Subcutaneous abdominal adipose tissue (tissue), 5 donors: Measurements from ENCODE around the gene HOXD8.

Experiments
- H3K27ac ChIP-seq: one replicate; pipeline ENCODE4 v1.7.0; 2013; ENCODE audit warnings: low read depth, mild to moderate bottlenecking, inconsistent platforms, low read length, moderate library complexity
- H3K27me3 ChIP-seq, 5 donors: one replicate each; pipeline ENCODE4 v1.7.0; 2013; ENCODE audit warnings: low read length in 5 of 5, inconsistent platforms in 1 of 5; ENCODE audit not compliant: control insufficient read depth in 5 of 5, insufficient read depth in 4 of 5
- H3K36me3 ChIP-seq, 5 donors: one replicate each; pipeline ENCODE4 v1.7.0; 2013; ENCODE audit warnings: low read length in 5 of 5; ENCODE audit not compliant: control insufficient read depth in 5 of 5, insufficient read depth in 5 of 5
- H3K4me1 ChIP-seq, 5 donors: one replicate each; pipeline ENCODE4 v1.7.0; 2013; ENCODE audit warnings: low read length in 5 of 5, mild to moderate bottlenecking in 3 of 5, moderate library complexity in 1 of 5; ENCODE audit not compliant: control insufficient read depth in 5 of 5, insufficient read depth in 5 of 5
- H3K4me3 ChIP-seq, 5 donors: one replicate each; pipeline ENCODE4 v1.7.0; 2013; ENCODE audit warnings: low read length in 5 of 5, low read depth in 1 of 5
- H3K9ac ChIP-seq, 5 donors: one replicate each; pipeline ENCODE4 v1.7.0; 2013; ENCODE audit warnings: low read length in 5 of 5, mild to moderate bottlenecking in 4 of 5, moderate library complexity in 3 of 5
- H3K9me3 ChIP-seq, 5 donors: one replicate each; pipeline ENCODE4 v1.7.0; 2013; ENCODE audit warnings: low read length in 5 of 5; ENCODE audit not compliant: control insufficient read depth in 5 of 5
- donor health status: healthy.
- donor health status: healthy.
- donor health status: healthy.
- donor health status: healthy.
- donor health status: healthy.

HOXD8 gene

GRCh38 chr2:176117823-176118371 is 11.6 kb upstream of the HOXD8 start:
- Histone ChIP-seq H3K27ac (no peak overlapping the region), H3K9me3 (no peaks in the 10 kb centered on the region), H3K4me1 (peaks cover 2 to 24% (median 22%) of the 10 kb centered on the region in 5 donors), H3K27me3 (peaks cover 67 to 89% (median 73%) of the 10 kb centered on the region in 5 donors), H3K4me3 (peak overlapping the region in 1 of 5 donors; percentile 13), H3K9ac (no peak overlapping the region), H3K36me3 (no peaks in the 10 kb centered on the region)

GRCh38 chr2:176118601-176119339 is 10.7 kb upstream of the HOXD8 start:
- H3K9ac ChIP-seq, result no peak overlapping the region
- no peaks in the 10 kb centered on the region for H3K9me3 ChIP-seq
- peak overlapping the region in 1 of 5 donors; percentile 27 for H3K4me3 ChIP-seq
- H3K27ac ChIP-seq, result no peak overlapping the region
- peaks cover 67 to 91% (median 70%) of the 10 kb centered on the region in 5 donors for H3K27me3 ChIP-seq
- H3K4me1 ChIP-seq, result peaks cover 2 to 31% (median 29%) of the 10 kb centered on the region in 5 donors
- no peaks in the 10 kb centered on the region for H3K36me3 ChIP-seq

DNA sequence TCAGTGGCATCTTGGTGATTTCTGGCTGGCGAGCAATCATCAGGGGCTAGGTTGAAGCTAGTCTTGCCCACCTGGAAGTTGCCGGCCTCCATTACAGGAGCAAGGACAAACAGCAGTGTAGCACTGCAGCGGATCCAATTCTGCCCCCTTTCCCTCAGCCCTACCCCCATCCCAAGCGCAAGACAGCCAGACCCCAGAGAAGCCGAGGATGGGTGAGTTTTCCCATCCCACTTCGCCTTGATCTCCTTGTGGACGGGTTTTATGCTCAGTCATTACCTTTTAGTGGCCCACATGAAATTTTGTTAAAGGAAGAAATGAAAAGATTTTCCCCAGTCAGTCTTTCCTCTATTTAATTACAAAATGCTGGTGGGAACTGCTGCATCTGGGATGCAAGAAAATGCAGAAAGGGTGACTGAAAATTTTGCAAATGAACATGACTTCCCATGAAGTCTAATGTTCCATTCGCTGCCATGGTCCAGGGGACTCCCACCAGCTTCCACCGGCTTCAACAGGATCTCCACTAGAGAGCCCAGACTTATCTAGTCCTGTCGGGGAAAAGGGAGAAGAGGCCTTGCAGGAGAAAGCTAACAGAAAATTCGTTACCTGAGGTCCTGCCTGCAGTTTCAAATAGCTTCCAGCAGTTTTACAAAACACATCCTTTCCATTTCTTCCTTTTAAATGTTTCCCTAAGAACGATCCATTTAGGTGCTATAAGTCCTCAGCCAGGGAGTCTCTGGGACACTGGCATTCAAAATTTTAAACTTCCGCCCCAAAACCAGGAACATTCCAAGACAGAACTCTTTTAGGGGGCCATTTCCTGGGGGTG is 8.9 kb upstream of the HOXD8 start:
- H3K36me3 ChIP-seq, result no peaks in the 10 kb centered on the region
- peaks cover 2 to 34% (median 30%) of the 10 kb centered on the region in 5 donors for H3K4me1 ChIP-seq
- H3K9ac ChIP-seq, result no peak overlapping the region
- H3K9me3 ChIP-seq, result no peaks in the 10 kb centered on the region
- H3K4me3 ChIP-seq, result no peak overlapping the region
- no peak overlapping the region for H3K27ac ChIP-seq
- peaks cover 53 to 88% (median 62%) of the 10 kb centered on the region in 5 donors for H3K27me3 ChIP-seq

- no peaks in the 10 kb centered on the region for H3K36me3 ChIP-seq
- peak overlapping the region in 1 of 5 donors; percentile 47 for H3K9ac ChIP-seq
- peaks cover 2 to 28% (median 24%) of the 10 kb centered on the region in 5 donors for H3K4me1 ChIP-seq
- peak overlapping the region in 3 of 5 donors; percentile 72 to 82 (median 75) for H3K4me3 ChIP-seq
- no peaks in the 10 kb centered on the region for H3K9me3 ChIP-seq
- no peak overlapping the region for H3K27ac ChIP-seq
- H3K27me3 ChIP-seq, result peaks cover 47 to 80% (median 54%) of the 10 kb centered on the region in 5 donors
Observed at GRCh38 chr2:176121190-176122051, 8.1 kb upstream of the HOXD8 start.

DNA sequence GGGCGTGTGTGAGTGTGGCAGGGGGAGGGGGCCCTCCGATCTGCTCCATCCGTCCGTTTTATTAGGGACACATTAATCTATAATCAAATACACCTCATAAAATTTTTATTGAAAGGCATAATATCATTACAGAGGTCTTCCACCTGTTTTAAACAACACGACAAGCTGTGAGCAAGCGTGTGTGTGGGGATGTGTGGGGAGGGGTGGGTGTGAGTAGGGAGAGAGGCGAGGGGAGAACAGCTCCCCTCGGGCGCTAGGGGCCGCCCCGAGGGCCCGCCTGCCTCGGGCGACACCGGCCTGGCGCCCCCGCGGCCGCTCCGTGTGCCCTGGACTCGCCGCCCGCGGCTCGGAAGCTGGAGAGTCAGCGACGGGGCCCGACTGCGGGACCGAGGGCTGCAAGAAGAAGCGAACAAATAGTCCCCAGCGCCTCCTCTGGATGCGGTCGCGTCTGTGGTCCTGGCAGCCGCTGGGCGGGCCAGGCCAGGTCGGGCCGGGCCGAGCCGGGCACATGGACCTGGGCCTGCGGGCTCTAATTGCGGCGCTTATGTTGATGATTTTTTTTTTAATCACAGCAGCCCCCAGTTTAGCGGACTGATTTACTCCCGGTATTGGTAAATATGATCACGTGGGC is 7.3 kb upstream of the HOXD8 start:
- H3K4me1 ChIP-seq, result peaks cover 2 to 26% (median 22%) of the 10 kb centered on the region in 5 donors
- peaks cover 39 to 72% (median 47%) of the 10 kb centered on the region in 5 donors for H3K27me3 ChIP-seq

GRCh38 chr2:176122683-176123410 is 6.7 kb upstream of the HOXD8 start, which contains the start of gene HOXD9:
Gene HOXD9 (plus strand): TSS chr2:176122719. CDS start chr2:176122769, 50 bp downstream.
- peaks cover 35 to 66% (median 40%) of the 10 kb centered on the region in 5 donors for H3K27me3 ChIP-seq
- peak within 1 kb of the TSS; percentile 62 to 82 (median 72) for H3K4me3 ChIP-seq
- no peaks in the 10 kb centered on the region for H3K9me3 ChIP-seq
- H3K36me3 ChIP-seq, result no peaks in the 10 kb centered on the region
- no peak within 1 kb of the TSS for H3K27ac ChIP-seq
- peaks cover 2 to 27% (median 24%) of the 10 kb centered on the region in 5 donors for H3K4me1 ChIP-seq
- H3K9ac ChIP-seq, result peak within 1 kb of the TSS in 3 of 5 donors; percentile 33 to 47 (median 41)

More for the DNA sequence above, 7.3 kb upstream of the HOXD8 start:
- Histone ChIP-seq H3K9me3 (no peaks in the 10 kb centered on the region), H3K36me3 (no peaks in the 10 kb centered on the region), H3K4me3 (peak overlapping the region in 4 of 5 donors; percentile 62 to 82 (median 74)), H3K27ac (no peak overlapping the region), H3K9ac (peak overlapping the region in 1 of 5 donors; percentile 47)

GRCh38 chr2:176123411-176124109 is 5.9 kb upstream of the HOXD8 start:
- Histone ChIP-seq H3K27ac (no peak overlapping the region), H3K9ac (peak overlapping the region in 2 of 5 donors; percentile 35 to 41), H3K36me3 (no peaks in the 10 kb centered on the region), H3K27me3 (peaks cover 28 to 66% (median 33%) of the 10 kb centered on the region in 5 donors), H3K4me1 (peaks cover 2 to 34% (median 31%) of the 10 kb centered on the region in 5 donors), H3K9me3 (no peaks in the 10 kb centered on the region), H3K4me3 (peak overlapping the region; percentile 62 to 82 (median 72))
